RWPE1 (cell line): ENCODE measurements around the gene ATP2C2.

Experiments
- CTCF ChIA-PET: fragments of 350-600 bp; sonication (Branson Sonifier 250); formaldehyde crosslinking; extraction: SDS; loops from one replicate; lab custom pipeline; 2021; lab: Yijun Ruan, JAX
- POLR2A ChIA-PET: fragments of 400-600 bp; formaldehyde crosslinking; extraction: SDS; loops from one replicate; lab custom pipeline; 2020; ENCODE audit warnings: antibody characterized with exemption; ENCODE audit not compliant: low non-redundant PET; lab: Yijun Ruan, JAX
- DNase-seq: peaks from one replicate; pipeline ENCODE4 v3.0.0; 2012; ENCODE audit warnings: low spot score
- H3K27ac ChIP-seq: fragments of 450-650 bp; 2 replicates; pipeline ENCODE4 v1.5.1; 2017
- TF ChIP-seq, protein P1 (sequence below): fragments of 450-650 bp; conservative IDR thresholded peaks from 2 replicates; pipeline ENCODE4 v1.5.1; 2017; ENCODE audit warnings: low read depth, mild to moderate bottlenecking

Gene ATP2C2

DNA sequence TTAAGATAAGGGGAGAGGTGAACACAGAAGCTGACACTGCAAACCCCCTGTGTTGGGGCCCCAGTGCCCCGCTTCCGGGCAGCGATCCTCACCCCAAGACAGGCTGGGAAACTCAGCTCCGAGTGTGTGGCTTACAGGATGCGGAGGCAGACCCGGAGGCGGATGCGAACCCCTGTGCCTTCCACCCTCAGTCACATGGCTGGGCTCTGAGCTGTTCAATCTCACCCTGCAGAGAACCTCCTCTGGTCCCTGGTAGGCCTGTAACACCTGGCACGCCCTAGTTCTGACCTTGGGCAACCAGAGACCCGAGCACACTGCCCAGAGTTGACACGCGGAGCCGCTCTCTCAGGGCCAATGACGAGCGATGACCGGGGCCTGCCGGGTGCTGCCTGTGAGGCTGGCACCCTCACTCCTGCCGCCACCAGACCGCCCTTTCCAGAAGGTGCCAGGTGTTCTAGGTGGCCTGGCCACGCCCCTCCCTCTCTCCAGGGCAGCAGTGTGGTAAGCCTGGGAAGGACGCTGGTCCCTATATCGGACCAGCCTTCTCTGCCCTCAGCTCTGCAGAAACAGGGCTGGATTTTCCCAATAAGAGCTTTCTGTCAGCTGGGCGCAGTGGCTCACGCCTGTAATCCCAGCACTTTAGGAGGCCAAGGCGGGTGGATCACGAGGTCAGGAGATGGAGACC, 112.9 kb downstream of the ATP2C2 start:
- CTCF ChIA-PET = interaction anchor here (1.1 to 2.4 kb wide), 2 partner anchors 19 to 204 kb away, joined by 3 to 9 read pairs; no protein-coding TSS in a partner anchor
- H3K27ac ChIP-seq = peak overlapping the region; percentile 43; the same call in 1 of the 2 replicates
- POLR2A ChIA-PET = no interaction called here
- TF ChIP-seq, protein P1, sequence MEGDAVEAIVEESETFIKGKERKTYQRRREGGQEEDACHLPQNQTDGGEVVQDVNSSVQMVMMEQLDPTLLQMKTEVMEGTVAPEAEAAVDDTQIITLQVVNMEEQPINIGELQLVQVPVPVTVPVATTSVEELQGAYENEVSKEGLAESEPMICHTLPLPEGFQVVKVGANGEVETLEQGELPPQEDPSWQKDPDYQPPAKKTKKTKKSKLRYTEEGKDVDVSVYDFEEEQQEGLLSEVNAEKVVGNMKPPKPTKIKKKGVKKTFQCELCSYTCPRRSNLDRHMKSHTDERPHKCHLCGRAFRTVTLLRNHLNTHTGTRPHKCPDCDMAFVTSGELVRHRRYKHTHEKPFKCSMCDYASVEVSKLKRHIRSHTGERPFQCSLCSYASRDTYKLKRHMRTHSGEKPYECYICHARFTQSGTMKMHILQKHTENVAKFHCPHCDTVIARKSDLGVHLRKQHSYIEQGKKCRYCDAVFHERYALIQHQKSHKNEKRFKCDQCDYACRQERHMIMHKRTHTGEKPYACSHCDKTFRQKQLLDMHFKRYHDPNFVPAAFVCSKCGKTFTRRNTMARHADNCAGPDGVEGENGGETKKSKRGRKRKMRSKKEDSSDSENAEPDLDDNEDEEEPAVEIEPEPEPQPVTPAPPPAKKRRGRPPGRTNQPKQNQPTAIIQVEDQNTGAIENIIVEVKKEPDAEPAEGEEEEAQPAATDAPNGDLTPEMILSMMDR = no peak
- DNase-seq = no peak

- POLR2A ChIA-PET = no interaction called here
- DNase-seq = no peak
- peak overlapping the region; percentile 43 for H3K27ac ChIP-seq
- CTCF ChIA-PET = interaction anchor here (0.5 to 2.4 kb wide), 6 partner anchors 20 to 690 kb away, joined by 3 to 9 read pairs (median 3); partner anchors contain the start of gene TAF1C
- TF ChIP-seq, protein P1 = no peak
Measured at GRCh38 chr16:84482001-84482891, 113.9 kb downstream of the ATP2C2 start.

DNA sequence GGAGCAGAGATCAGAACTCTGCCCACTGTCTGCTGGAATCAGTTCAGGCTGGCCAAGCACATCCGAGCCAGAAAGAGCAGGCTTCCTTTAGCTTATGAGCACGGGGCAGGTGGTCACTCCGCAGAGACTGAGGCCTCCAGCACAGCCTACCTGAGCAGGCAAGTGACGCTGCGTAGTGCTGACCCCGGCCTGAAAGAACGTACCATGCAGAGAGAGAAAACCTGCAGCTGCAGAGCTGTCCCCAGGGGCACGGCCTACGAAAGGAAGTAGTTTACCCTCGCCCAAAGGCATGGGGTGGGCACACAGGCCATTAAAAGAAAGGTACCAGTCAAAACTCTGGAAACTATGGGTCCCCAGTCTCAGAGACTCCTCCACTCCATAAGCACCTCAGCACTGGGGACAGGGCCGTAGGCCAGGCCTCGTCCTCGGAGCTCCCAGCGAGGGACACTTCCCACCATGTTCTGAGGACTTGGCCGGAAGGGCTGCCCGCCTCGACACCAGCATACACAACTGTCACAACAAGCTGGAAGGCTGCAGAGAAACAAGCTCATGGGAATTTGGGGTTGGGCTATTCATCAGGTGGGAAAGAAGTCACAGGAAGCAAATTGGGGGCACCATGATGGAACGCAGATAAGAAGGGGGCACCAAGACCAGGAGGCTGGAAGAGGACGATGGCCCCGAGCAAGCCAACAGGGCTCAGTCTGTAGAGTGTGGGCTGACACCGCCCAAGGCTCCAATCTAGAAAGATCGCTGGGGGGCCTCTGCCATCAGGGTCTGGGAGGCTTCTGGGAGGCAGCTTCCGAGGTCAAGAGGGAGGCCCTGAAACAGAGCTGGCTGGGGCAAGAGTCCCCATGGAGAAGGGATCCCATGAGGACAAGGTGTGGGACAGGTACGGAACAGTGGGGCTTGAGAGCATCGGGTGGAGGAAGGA, 114.9 kb downstream of the ATP2C2 start:
- CTCF ChIA-PET = interaction anchor here (0.6 to 1.7 kb wide), 5 partner anchors 18 to 1840 kb away, joined by 3 to 5 read pairs (median 3); no protein-coding TSS in a partner anchor
- POLR2A ChIA-PET = interaction anchor here (0.5 kb wide), 1 partner anchor 637 kb away, joined by 6 read pairs; no protein-coding TSS in a partner anchor
- peak overlapping the region; percentile 43 for H3K27ac ChIP-seq
- DNase-seq = no peak
- TF ChIP-seq, protein P1 = no peak

DNA sequence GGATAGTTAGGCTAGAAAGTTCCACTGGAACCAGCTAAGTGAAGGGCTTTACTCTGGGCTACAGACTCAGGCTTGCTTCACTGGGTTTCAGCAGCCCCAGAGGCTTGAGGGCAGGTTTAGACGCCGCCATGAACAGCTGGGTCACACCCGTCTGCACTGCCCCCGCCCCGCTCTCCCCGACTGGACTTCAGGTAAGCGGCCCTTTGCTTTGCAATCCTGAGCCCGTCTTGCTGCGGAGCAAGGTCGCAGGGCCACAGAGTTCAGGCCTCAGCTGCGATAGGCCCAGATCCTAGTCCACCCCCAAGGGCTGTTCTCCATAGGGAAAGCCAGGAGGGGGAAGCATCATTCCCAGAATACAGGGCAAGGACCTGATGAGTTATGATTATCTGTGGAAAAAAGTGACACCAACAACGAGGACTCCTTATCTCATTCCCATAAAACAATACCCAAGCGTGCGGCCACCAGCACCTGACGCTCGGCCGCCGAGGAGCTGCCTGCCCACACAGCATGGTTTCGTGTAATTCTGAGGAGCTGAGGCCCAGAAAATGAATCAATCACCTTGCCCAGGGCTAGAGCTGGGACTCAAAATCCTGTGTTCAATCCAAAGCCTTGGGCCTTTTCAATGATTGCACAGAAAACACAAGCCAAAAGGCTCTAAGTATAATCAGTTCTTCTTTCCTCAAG, 115.7 kb downstream of the ATP2C2 start:
- TF ChIP-seq, protein P1 = no peak
- no peak for DNase-seq
- peak overlapping the region; percentile 43 for H3K27ac ChIP-seq
- ChIA-PET CTCF (interaction anchor here (0.5 to 1.7 kb wide), 6 partner anchors 18 to 1841 kb away, joined by 3 to 5 read pairs (median 4); no protein-coding TSS in a partner anchor), POLR2A (no interaction called here)

DNA sequence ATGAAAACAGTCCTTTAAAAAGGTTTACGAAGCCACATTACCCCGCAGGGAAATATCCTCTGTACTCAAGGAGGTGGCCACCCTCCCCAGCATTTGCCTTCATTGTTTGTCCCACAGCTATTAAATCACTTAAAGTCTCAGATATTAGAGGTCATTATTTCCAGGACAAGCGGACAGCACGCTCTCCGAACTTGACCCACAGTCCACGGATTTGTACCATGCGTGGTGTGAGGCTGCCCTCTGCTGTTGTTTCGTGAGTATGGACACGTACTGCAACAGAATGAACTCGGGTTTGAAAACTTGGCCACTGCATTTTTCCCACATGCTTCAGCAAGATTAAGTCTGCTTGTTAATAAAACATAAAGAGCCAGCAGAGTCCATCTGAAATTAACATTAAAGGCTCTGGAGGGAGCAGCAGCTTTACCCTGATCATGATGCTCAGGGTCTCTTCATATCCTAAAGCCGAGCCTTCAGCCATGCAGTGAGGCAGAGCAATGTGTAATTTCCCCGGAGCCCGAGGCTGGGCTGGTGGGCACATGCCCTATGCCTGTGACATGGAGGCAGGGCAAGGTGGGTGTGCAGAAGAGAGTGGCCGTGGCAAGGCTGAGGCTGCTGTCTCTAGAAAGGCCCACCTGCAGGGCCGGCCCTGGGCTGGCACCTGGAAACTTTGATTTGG, 116.4 kb downstream of the ATP2C2 start:
- H3K27ac ChIP-seq = no peak overlapping the region
- ChIA-PET POLR2A (no interaction called here), CTCF (interaction anchor here (0.6 to 1.7 kb wide), 3 partner anchors 22 to 308 kb away, joined by 3 to 5 read pairs (median 4); no protein-coding TSS in a partner anchor)
- TF ChIP-seq, protein P1 = no peak; the same call in 1 of the 2 replicates
- no peak for DNase-seq
